Kidney (tissue), 14 donors: Measurements from ENCODE around the gene SYNGR1. TPM values are rescaled to one million over a fixed set of nuclear protein-coding genes. Genes with fewer than 3 reads are reported as not detected.

ENCODE experiments used
- DNase-seq, 5 donors: peaks; one replicate each; pipeline ENCODE4 v3.0.0-alpha.2; 2013 to 2020
- FAIRE-seq: peaks from 2 replicates; lab custom pipeline; 2012; peaks lifted over from hg19 to GRCh38; lab: Jason Lieb, UNC
- H3K27ac ChIP-seq, 2 donors: one replicate each; pipeline ENCODE4 v1.7.0; 2013; ENCODE audit warnings: low read depth in 2 of 2, low read length in 2 of 2, inconsistent platforms in 1 of 2
- H3K27me3 ChIP-seq: one replicate; pipeline ENCODE4 v1.7.1; 2013; ENCODE audit warnings: low read length, inconsistent platforms; ENCODE audit not compliant: control insufficient read depth, insufficient read depth
- H3K36me3 ChIP-seq, 3 donors: one replicate each; pipeline versions ENCODE4 v1.7.0 to v1.7.1; 2013; ENCODE audit warnings: low read length in 3 of 3, control low read depth in 1 of 3, inconsistent platforms in 1 of 3; ENCODE audit not compliant: insufficient read depth in 3 of 3, control insufficient read depth in 2 of 3
- H3K4me1 ChIP-seq, 3 donors: one replicate each; pipeline versions ENCODE4 v1.7.0 to v1.7.1; 2013; ENCODE audit warnings: low read length in 3 of 3, inconsistent platforms in 1 of 3, low read depth in 1 of 3; ENCODE audit not compliant: control insufficient read depth in 2 of 3, insufficient read depth in 2 of 3
- H3K4me3 ChIP-seq, 3 donors: one replicate each; pipeline versions ENCODE4 v1.7.0 to v1.8.1; 2013; ENCODE audit warnings: low read length in 3 of 3, control low read depth in 1 of 3, inconsistent platforms in 1 of 3
- H3K9ac ChIP-seq, 3 donors: one replicate each; pipeline versions ENCODE4 v1.7.0 to v1.7.1; 2013; ENCODE audit warnings: low read length in 3 of 3, control low read depth in 1 of 3, inconsistent platforms in 1 of 3
- H3K9me3 ChIP-seq, 3 donors: one replicate each; pipeline versions ENCODE4 v1.7.0 to v1.7.1; 2013; ENCODE audit warnings: low read length in 3 of 3, control low read depth in 1 of 3, inconsistent platforms in 1 of 3; ENCODE audit not compliant: control insufficient read depth in 2 of 3, insufficient read depth in 1 of 3
- CTCF ChIP-seq: IDR thresholded peaks from 3 replicates; pipeline ENCODE4 v1.5.1; 2012; ENCODE audit warnings: mild to moderate bottlenecking, moderate library complexity, borderline replicate concordance; ENCODE audit not compliant: insufficient read depth; ENCODE audit errors: extremely low read depth
- intact Hi-C: fragments of 100-400 bp; cut with DNase I; formaldehyde crosslinking; loops from one replicate; pipeline ENCODE4 v1.11.1; 2022
- polyA plus RNA-seq: library from polyadenylated mRNA; stranded (reverse); fragments of 350-450 nt; fragmentation: Illumina TruSeq; extraction: RNeasy Lipid Tissue Mini Kit (QIAGEN cat#74804); gene quantifications from one replicate; pipeline ENCODE4 v1.2.3, GENCODE V29; 2014; ENCODE audit warnings: low read depth, low replicate concordance; ENCODE audit not compliant: insufficient read depth
- total RNA-seq: library from RNA; stranded (reverse); fragmentation: NEBNext Ultra II Directional; extraction: Animal tissue kit (Norgen Biotek cat#: 25700); gene quantifications from one replicate; pipeline ENCODE4 v1.2.1, GENCODE V29; 2021
- donor health status: control.
- donor health status: control.
- donor health status: control.
- donor health status: control.
- donor health status: control.
- donor health status: DM: yes; HTN: yes; CAD: no.
- donor health status: Normal renal cell carcinoma (clear cell type).

Gene SYNGR1
- total and polyA plus RNA-seq, 2 donors from 2014 or later: 21.5 to 43.0 TPM

- no peak overlapping the region for H3K4me3 ChIP-seq
- FAIRE-seq (no peak), DNase-seq (peak in 1 of 5 donors; percentile 63)
- intact Hi-C loops: no loop called here
- no peak overlapping the region for H3K9ac ChIP-seq
- no peaks in the 10 kb centered on the region for H3K27me3 ChIP-seq
- H3K4me1 ChIP-seq: peaks cover 0 to 3% (median 0%) of the 10 kb centered on the region in 3 donors
- H3K27ac ChIP-seq: no peak overlapping the region
- no peak for TF ChIP-seq CTCF
- H3K36me3 ChIP-seq: no peaks in the 10 kb centered on the region
- H3K9me3 ChIP-seq: no peaks in the 10 kb centered on the region
Measured at GRCh38 chr22:39392341-39392948, 42.7 kb downstream of the SYNGR1 start.

- TF ChIP-seq CTCF: no peak
- no peak overlapping the region for H3K4me3 ChIP-seq
- H3K36me3 ChIP-seq: no peaks in the 10 kb centered on the region
- no peak overlapping the region for H3K27ac ChIP-seq
- peaks cover 0 to 6% (median 5%) of the 10 kb centered on the region in 3 donors for H3K4me1 ChIP-seq
- peak in 1 of 5 donors; percentile 54 for DNase-seq
- intact Hi-C loops: no loop called here
- no peak overlapping the region for H3K9ac ChIP-seq
- FAIRE-seq: no peak
- H3K27me3 ChIP-seq: no peaks in the 10 kb centered on the region
- no peaks in the 10 kb centered on the region for H3K9me3 ChIP-seq
Measured at GRCh38 chr22:39395936-39396796, 46.4 kb downstream of the SYNGR1 start.

- Histone ChIP-seq H3K4me3 (no peak overlapping the region), H3K9me3 (no peaks in the 10 kb centered on the region), H3K9ac (no peak overlapping the region), H3K4me1 (peaks cover 0 to 6% (median 5%) of the 10 kb centered on the region in 3 donors), H3K36me3 (no peaks in the 10 kb centered on the region), H3K27ac (no peak overlapping the region), H3K27me3 (no peaks in the 10 kb centered on the region)
- DNase-seq: peak in 1 of 5 donors; percentile 41
- TF ChIP-seq CTCF: no peak
- no peak for FAIRE-seq
- intact Hi-C loops: no loop called here
Measured at GRCh38 chr22:39396797-39397195, 47.0 kb downstream of the SYNGR1 start.
